ENCODE results near the gene CADM4.

DNA sequence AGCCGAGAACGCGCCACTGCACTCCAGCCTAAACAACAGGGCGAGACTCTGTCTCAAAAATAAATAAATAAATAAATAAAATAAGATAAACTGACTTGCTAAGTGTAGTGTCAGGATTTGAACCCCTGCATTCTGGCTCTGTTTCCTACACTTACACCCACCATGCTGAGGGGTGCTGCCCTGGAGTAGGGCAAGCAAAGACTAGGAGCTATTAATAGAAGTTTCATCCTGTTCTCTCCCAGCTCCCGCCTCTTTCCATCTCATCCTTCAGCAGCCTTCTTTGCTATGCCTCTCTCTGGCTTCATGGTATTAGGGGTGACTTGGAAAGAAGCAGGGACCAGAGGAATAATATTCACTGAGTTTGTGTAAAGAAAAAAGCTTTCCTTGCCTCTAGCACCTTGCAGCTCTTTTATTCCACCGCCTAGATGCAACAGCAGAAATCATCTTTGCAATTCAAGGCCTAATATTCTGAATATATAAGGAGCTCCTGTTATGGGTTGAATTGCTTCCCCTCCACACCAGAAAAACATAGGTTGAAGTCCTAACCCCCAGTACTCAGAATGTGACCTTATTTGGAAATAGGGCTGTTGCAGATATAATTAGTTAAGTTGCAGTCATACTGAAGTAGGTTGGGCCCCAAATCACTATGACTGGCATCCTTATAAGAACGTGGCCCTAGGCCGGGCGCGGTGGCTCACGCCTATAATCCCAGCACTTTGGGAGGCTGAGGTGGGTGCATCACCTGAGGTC is 39.0 kb upstream of the CADM4 start:
- no peak for TF ChIP-seq GATA2 (IDR thresholded peaks at IDR 0.05; ENCODE audit: low read depth, low read length)
- no peak for TF ChIP-seq GATA3 (IDR thresholded peaks at IDR 0.05; ENCODE audit: low read depth, low read length)

Data from SH-SY5Y (cell line).